Stromal cell of bone marrow (primary cell): ENCODE results near the gene AMMECR1.
"Not testable (repeated sequence)": the region's sequence is repeated elsewhere in the genome, so short reads cannot be mapped to it uniquely, and the experiment has no call there.

ENCODE experiments used
- DNase-seq: peaks from one replicate; pipeline ENCODE4 v3.0.0-alpha.2; 2012; ENCODE audit warnings: low read depth

Gene AMMECR1

GRCh38 chrX:110168585-110168984 is 149.3 kb downstream of the AMMECR1 start:
- peak; percentile 41 for DNase-seq

- DNase-seq: no peak
Measured at GRCh38 chrX:110167952-110168451, 149.9 kb downstream of the AMMECR1 start.

GRCh38 chrX:110163488-110163887 is 154.4 kb downstream of the AMMECR1 start:
- no peak for DNase-seq

- no peak for DNase-seq
Measured at GRCh38 chrX:110162867-110163266, 155.0 kb downstream of the AMMECR1 start.

- DNase-seq: no peak
Measured at GRCh38 chrX:110162131-110162530, 155.8 kb downstream of the AMMECR1 start.

- DNase-seq: no peak
Measured at GRCh38 chrX:110161361-110161686, 156.6 kb downstream of the AMMECR1 start.

GRCh38 chrX:110159865-110160264 is 158.0 kb downstream of the AMMECR1 start:
- DNase-seq: no peak

- no peak for DNase-seq
Measured at GRCh38 chrX:110159235-110159634, 158.7 kb downstream of the AMMECR1 start.

GRCh38 chrX:110157444-110157843 is 160.4 kb downstream of the AMMECR1 start:
- DNase-seq: no peak

- no peak for DNase-seq
Measured at GRCh38 chrX:110156167-110156754, 161.6 kb downstream of the AMMECR1 start.

GRCh38 chrX:110155759-110156158 is 162.1 kb downstream of the AMMECR1 start:
- DNase-seq: no peak

- not testable (repeated sequence) for DNase-seq
Measured at GRCh38 chrX:110154328-110154727, 163.6 kb downstream of the AMMECR1 start.

- DNase-seq: no peak
Measured at GRCh38 chrX:110153896-110154295, 164.0 kb downstream of the AMMECR1 start.

GRCh38 chrX:110153244-110153643 is 164.6 kb downstream of the AMMECR1 start:
- no peak for DNase-seq

GRCh38 chrX:110146521-110146920 is 171.4 kb downstream of the AMMECR1 start:
- no peak for DNase-seq

GRCh38 chrX:110145854-110146253 is 172.0 kb downstream of the AMMECR1 start:
- no peak for DNase-seq

- DNase-seq: no peak
Measured at GRCh38 chrX:110145311-110145710, 172.6 kb downstream of the AMMECR1 start.
